GM12878 (cell line): ENCODE results near the gene RGL1.

Source experiments
- EP300 ChIP-seq, 2 experiments: fragments of 150-350 bp in 1 of 2; IDR thresholded peaks; 2 replicates each; pipeline ENCODE4 v1.6.1; 2011 to 2012; ENCODE audit warnings: low read depth in 2 of 2, low read length in 2 of 2, borderline replicate concordance in 1 of 2, improper control_type of control experiment in 1 of 2, inconsistent platforms in 1 of 2; ENCODE audit not compliant: control insufficient read depth in 1 of 2
- POLR2A ChIP-seq: IDR thresholded peaks from 2 replicates; pipeline ENCODE4 v1.6.1; 2011; ENCODE audit warnings: low read depth, mild to moderate bottlenecking, low read length
- TF ChIP-seq, protein P1 (sequence below), 3 experiments: IDR thresholded peaks in 2 of 3; conservative IDR thresholded peaks in 1 of 3; 2 replicates each; pipeline ENCODE4 v1.5.1; 2011; ENCODE audit warnings: low read depth in 3 of 3, low read length in 3 of 3, mild to moderate bottlenecking in 3 of 3, control low read depth in 2 of 3, moderate library complexity in 2 of 3, inconsistent platforms in 1 of 3, mixed read lengths in 1 of 3; ENCODE audit not compliant: control insufficient read depth in 2 of 3, insufficient read depth in 1 of 3; ENCODE audit errors: extremely low read depth in 1 of 3
- TF ChIP-seq, protein P2 (sequence below): IDR thresholded peaks from 2 replicates; pipeline ENCODE4 v1.6.1; 2012; ENCODE audit warnings: low read length, inconsistent platforms
- TF ChIP-seq, protein P3 (sequence below): IDR thresholded peaks from 2 replicates; pipeline ENCODE4 v1.6.1; 2012; ENCODE audit warnings: low read depth, low read length, improper control_type of control experiment

DNA sequence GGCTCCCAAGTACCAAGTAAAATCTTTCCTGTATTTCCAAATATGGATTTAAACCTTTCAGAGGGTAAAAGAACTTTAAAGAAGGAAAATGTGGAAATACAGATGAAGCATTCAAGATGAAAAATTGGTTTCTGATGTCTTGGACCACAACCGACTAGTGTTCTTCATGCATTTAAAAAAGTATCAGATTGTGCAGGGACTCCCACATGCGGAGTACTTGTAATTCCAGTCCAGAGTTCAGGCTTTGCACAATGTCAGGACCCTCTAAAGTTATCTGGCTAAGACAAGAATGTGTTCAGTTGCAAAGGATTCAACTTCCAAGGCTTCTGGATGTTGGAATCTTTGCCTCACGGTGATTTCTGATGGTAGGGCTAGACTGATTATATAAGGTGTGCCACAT, 66.7 kb downstream of the RGL1 start:
- TF ChIP-seq, protein P1, sequence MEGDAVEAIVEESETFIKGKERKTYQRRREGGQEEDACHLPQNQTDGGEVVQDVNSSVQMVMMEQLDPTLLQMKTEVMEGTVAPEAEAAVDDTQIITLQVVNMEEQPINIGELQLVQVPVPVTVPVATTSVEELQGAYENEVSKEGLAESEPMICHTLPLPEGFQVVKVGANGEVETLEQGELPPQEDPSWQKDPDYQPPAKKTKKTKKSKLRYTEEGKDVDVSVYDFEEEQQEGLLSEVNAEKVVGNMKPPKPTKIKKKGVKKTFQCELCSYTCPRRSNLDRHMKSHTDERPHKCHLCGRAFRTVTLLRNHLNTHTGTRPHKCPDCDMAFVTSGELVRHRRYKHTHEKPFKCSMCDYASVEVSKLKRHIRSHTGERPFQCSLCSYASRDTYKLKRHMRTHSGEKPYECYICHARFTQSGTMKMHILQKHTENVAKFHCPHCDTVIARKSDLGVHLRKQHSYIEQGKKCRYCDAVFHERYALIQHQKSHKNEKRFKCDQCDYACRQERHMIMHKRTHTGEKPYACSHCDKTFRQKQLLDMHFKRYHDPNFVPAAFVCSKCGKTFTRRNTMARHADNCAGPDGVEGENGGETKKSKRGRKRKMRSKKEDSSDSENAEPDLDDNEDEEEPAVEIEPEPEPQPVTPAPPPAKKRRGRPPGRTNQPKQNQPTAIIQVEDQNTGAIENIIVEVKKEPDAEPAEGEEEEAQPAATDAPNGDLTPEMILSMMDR (IDR thresholded peaks at IDR 0.05 in 2 of 3, conservative IDR thresholded peaks at IDR 0.05 in 1 of 3; ENCODE audit: control insufficient read depth in 2 of 3, extremely low read depth in 1 of 3, insufficient read depth in 1 of 3, low read depth in 3 of 3, low read length in 3 of 3): no peak
- TF ChIP-seq POLR2A (no peak), EP300 (IDR thresholded peaks at IDR 0.05; ENCODE audit: borderline replicate concordance in 1 of 2, control insufficient read depth in 1 of 2, low read depth in 2 of 2, low read length in 2 of 2) (no peak)
- TF ChIP-seq, protein P2, sequence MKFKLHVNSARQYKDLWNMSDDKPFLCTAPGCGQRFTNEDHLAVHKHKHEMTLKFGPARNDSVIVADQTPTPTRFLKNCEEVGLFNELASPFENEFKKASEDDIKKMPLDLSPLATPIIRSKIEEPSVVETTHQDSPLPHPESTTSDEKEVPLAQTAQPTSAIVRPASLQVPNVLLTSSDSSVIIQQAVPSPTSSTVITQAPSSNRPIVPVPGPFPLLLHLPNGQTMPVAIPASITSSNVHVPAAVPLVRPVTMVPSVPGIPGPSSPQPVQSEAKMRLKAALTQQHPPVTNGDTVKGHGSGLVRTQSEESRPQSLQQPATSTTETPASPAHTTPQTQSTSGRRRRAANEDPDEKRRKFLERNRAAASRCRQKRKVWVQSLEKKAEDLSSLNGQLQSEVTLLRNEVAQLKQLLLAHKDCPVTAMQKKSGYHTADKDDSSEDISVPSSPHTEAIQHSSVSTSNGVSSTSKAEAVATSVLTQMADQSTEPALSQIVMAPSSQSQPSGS: no peak
- TF ChIP-seq, protein P3, sequence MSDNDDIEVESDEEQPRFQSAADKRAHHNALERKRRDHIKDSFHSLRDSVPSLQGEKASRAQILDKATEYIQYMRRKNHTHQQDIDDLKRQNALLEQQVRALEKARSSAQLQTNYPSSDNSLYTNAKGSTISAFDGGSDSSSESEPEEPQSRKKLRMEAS: no peak
